Measurements from ENCODE around the gene GFOD1.

Gene GFOD1

GRCh38 chr6:13371421-13372072, 115.9 kb downstream of the GFOD1 start:
- no peak overlapping the region for H3K4me3 ChIP-seq (ENCODE audit: low read depth, low read length)
- no peak overlapping the region for H3K27ac ChIP-seq (ENCODE audit: low read depth, low read length)
- H3K9ac ChIP-seq (ENCODE audit: low read length) = no peak overlapping the region
- H3K9me3 ChIP-seq (ENCODE audit: control insufficient read depth, insufficient read depth, low read depth, low read length) = no peaks in the 10 kb centered on the region
- no peaks in the 10 kb centered on the region for H3K27me3 ChIP-seq (ENCODE audit: control insufficient read depth, insufficient read depth, low read length)
- peaks cover 11% of the 10 kb centered on the region for H3K4me1 ChIP-seq (ENCODE audit: control insufficient read depth, insufficient read depth, low read length)
- H3K36me3 ChIP-seq (ENCODE audit: control insufficient read depth, insufficient read depth, low read length) = no peaks in the 10 kb centered on the region

GRCh38 chr6:13370623-13371022, 116.8 kb downstream of the GFOD1 start:
- Histone ChIP-seq H3K36me3 (ENCODE audit: control insufficient read depth, insufficient read depth, low read length) (no peaks in the 10 kb centered on the region), H3K27ac (ENCODE audit: low read depth, low read length) (no peak overlapping the region), H3K9ac (ENCODE audit: low read length) (no peak overlapping the region), H3K4me3 (ENCODE audit: low read depth, low read length) (no peak overlapping the region), H3K9me3 (ENCODE audit: control insufficient read depth, insufficient read depth, low read depth, low read length) (no peaks in the 10 kb centered on the region), H3K27me3 (ENCODE audit: control insufficient read depth, insufficient read depth, low read length) (no peaks in the 10 kb centered on the region), H3K4me1 (ENCODE audit: control insufficient read depth, insufficient read depth, low read length) (peaks cover 11% of the 10 kb centered on the region)

GRCh38 chr6:13369591-13369990, 117.8 kb downstream of the GFOD1 start:
- H3K27ac ChIP-seq (ENCODE audit: low read depth, low read length) = no peak overlapping the region
- no peaks in the 10 kb centered on the region for H3K9me3 ChIP-seq (ENCODE audit: control insufficient read depth, insufficient read depth, low read depth, low read length)
- H3K36me3 ChIP-seq (ENCODE audit: control insufficient read depth, insufficient read depth, low read length) = peaks cover 3% of the 10 kb centered on the region; the same call in 1 of the 2 replicates
- no peak overlapping the region for H3K4me3 ChIP-seq (ENCODE audit: low read depth, low read length)
- H3K9ac ChIP-seq (ENCODE audit: low read length) = no peak overlapping the region
- H3K4me1 ChIP-seq (ENCODE audit: control insufficient read depth, insufficient read depth, low read length) = peaks cover 11% of the 10 kb centered on the region
- no peaks in the 10 kb centered on the region for H3K27me3 ChIP-seq (ENCODE audit: control insufficient read depth, insufficient read depth, low read length)

- Histone ChIP-seq H3K27ac (ENCODE audit: low read depth, low read length) (no peak overlapping the region), H3K9ac (ENCODE audit: low read length) (no peak overlapping the region), H3K27me3 (ENCODE audit: control insufficient read depth, insufficient read depth, low read length) (no peaks in the 10 kb centered on the region), H3K9me3 (ENCODE audit: control insufficient read depth, insufficient read depth, low read depth, low read length) (no peaks in the 10 kb centered on the region), H3K36me3 (ENCODE audit: control insufficient read depth, insufficient read depth, low read length) (peaks cover 3% of the 10 kb centered on the region; the same call in 1 of the 2 replicates), H3K4me3 (ENCODE audit: low read depth, low read length) (no peak overlapping the region), H3K4me1 (ENCODE audit: control insufficient read depth, insufficient read depth, low read length) (peaks cover 11% of the 10 kb centered on the region)
Observed at GRCh38 chr6:13368731-13369115, 118.7 kb downstream of the GFOD1 start.

- no peak overlapping the region for H3K4me3 ChIP-seq (ENCODE audit: low read depth, low read length)
- H3K27ac ChIP-seq (ENCODE audit: low read depth, low read length) = no peak overlapping the region
- no peaks in the 10 kb centered on the region for H3K27me3 ChIP-seq (ENCODE audit: control insufficient read depth, insufficient read depth, low read length)
- no peak overlapping the region for H3K9ac ChIP-seq (ENCODE audit: low read length)
- peaks cover 11% of the 10 kb centered on the region for H3K4me1 ChIP-seq (ENCODE audit: control insufficient read depth, insufficient read depth, low read length)
- H3K9me3 ChIP-seq (ENCODE audit: control insufficient read depth, insufficient read depth, low read depth, low read length) = no peaks in the 10 kb centered on the region
- H3K36me3 ChIP-seq (ENCODE audit: control insufficient read depth, insufficient read depth, low read length) = peaks cover 3% of the 10 kb centered on the region; the same call in 1 of the 2 replicates
Observed at GRCh38 chr6:13368079-13368730, 119.2 kb downstream of the GFOD1 start.

GRCh38 chr6:13367396-13367795, 120.0 kb downstream of the GFOD1 start:
- Histone ChIP-seq H3K36me3 (ENCODE audit: control insufficient read depth, insufficient read depth, low read length) (peaks cover 3% of the 10 kb centered on the region; the same call in 1 of the 2 replicates), H3K27ac (ENCODE audit: low read depth, low read length) (no peak overlapping the region), H3K27me3 (ENCODE audit: control insufficient read depth, insufficient read depth, low read length) (no peaks in the 10 kb centered on the region), H3K9me3 (ENCODE audit: control insufficient read depth, insufficient read depth, low read depth, low read length) (no peaks in the 10 kb centered on the region), H3K4me3 (ENCODE audit: low read depth, low read length) (no peak overlapping the region), H3K4me1 (ENCODE audit: control insufficient read depth, insufficient read depth, low read length) (peaks cover 11% of the 10 kb centered on the region), H3K9ac (ENCODE audit: low read length) (no peak overlapping the region)

- Histone ChIP-seq H3K4me3 (ENCODE audit: low read depth, low read length) (no peak overlapping the region), H3K9ac (ENCODE audit: low read length) (no peak overlapping the region), H3K27me3 (ENCODE audit: control insufficient read depth, insufficient read depth, low read length) (no peaks in the 10 kb centered on the region), H3K27ac (ENCODE audit: low read depth, low read length) (no peak overlapping the region), H3K36me3 (ENCODE audit: control insufficient read depth, insufficient read depth, low read length) (peaks cover 3% of the 10 kb centered on the region; the same call in 1 of the 2 replicates), H3K4me1 (ENCODE audit: control insufficient read depth, insufficient read depth, low read length) (peaks cover 11% of the 10 kb centered on the region), H3K9me3 (ENCODE audit: control insufficient read depth, insufficient read depth, low read depth, low read length) (no peaks in the 10 kb centered on the region)
Observed at GRCh38 chr6:13365320-13365719, 122.1 kb downstream of the GFOD1 start.

- Histone ChIP-seq H3K9me3 (ENCODE audit: control insufficient read depth, insufficient read depth, low read depth, low read length) (no peaks in the 10 kb centered on the region), H3K4me1 (ENCODE audit: control insufficient read depth, insufficient read depth, low read length) (peaks cover 11% of the 10 kb centered on the region), H3K27me3 (ENCODE audit: control insufficient read depth, insufficient read depth, low read length) (no peaks in the 10 kb centered on the region), H3K9ac (ENCODE audit: low read length) (no peak overlapping the region), H3K4me3 (ENCODE audit: low read depth, low read length) (no peak overlapping the region), H3K27ac (ENCODE audit: low read depth, low read length) (no peak overlapping the region), H3K36me3 (ENCODE audit: control insufficient read depth, insufficient read depth, low read length) (peaks cover 3% of the 10 kb centered on the region; the same call in 1 of the 2 replicates)
Observed at GRCh38 chr6:13364842-13365241, 122.6 kb downstream of the GFOD1 start.

GRCh38 chr6:13362412-13362811, 125.0 kb downstream of the GFOD1 start:
- Histone ChIP-seq H3K9ac (ENCODE audit: low read length) (no peak overlapping the region), H3K27ac (ENCODE audit: low read depth, low read length) (no peak overlapping the region), H3K4me3 (ENCODE audit: low read depth, low read length) (no peak overlapping the region), H3K36me3 (ENCODE audit: control insufficient read depth, insufficient read depth, low read length) (peaks cover 3% of the 10 kb centered on the region; the same call in 1 of the 2 replicates), H3K27me3 (ENCODE audit: control insufficient read depth, insufficient read depth, low read length) (no peaks in the 10 kb centered on the region), H3K4me1 (ENCODE audit: control insufficient read depth, insufficient read depth, low read length) (peaks cover 12% of the 10 kb centered on the region), H3K9me3 (ENCODE audit: control insufficient read depth, insufficient read depth, low read depth, low read length) (no peaks in the 10 kb centered on the region)

- H3K27ac ChIP-seq (ENCODE audit: low read depth, low read length) = no peak overlapping the region
- no peaks in the 10 kb centered on the region for H3K27me3 ChIP-seq (ENCODE audit: control insufficient read depth, insufficient read depth, low read length)
- peaks cover 22% of the 10 kb centered on the region for H3K4me1 ChIP-seq (ENCODE audit: control insufficient read depth, insufficient read depth, low read length)
- no peaks in the 10 kb centered on the region for H3K9me3 ChIP-seq (ENCODE audit: control insufficient read depth, insufficient read depth, low read depth, low read length)
- no peak overlapping the region for H3K4me3 ChIP-seq (ENCODE audit: low read depth, low read length)
- peaks cover 3% of the 10 kb centered on the region; the same call in 1 of the 2 replicates for H3K36me3 ChIP-seq (ENCODE audit: control insufficient read depth, insufficient read depth, low read length)
- no peak overlapping the region for H3K9ac ChIP-seq (ENCODE audit: low read length)
Observed at GRCh38 chr6:13360671-13361540, 126.5 kb downstream of the GFOD1 start.

GRCh38 chr6:13359287-13359686, 128.1 kb downstream of the GFOD1 start:
- H3K9ac ChIP-seq (ENCODE audit: low read length) = no peak overlapping the region
- H3K27ac ChIP-seq (ENCODE audit: low read depth, low read length) = no peak overlapping the region
- H3K36me3 ChIP-seq (ENCODE audit: control insufficient read depth, insufficient read depth, low read length) = no peaks in the 10 kb centered on the region
- H3K27me3 ChIP-seq (ENCODE audit: control insufficient read depth, insufficient read depth, low read length) = no peaks in the 10 kb centered on the region
- no peaks in the 10 kb centered on the region for H3K9me3 ChIP-seq (ENCODE audit: control insufficient read depth, insufficient read depth, low read depth, low read length)
- H3K4me1 ChIP-seq (ENCODE audit: control insufficient read depth, insufficient read depth, low read length) = peaks cover 33% of the 10 kb centered on the region
- H3K4me3 ChIP-seq (ENCODE audit: low read depth, low read length) = no peak overlapping the region
